Fibroblast of gingiva (primary cell): ENCODE measurements around the gene MAPK8.
"Not testable (repeated sequence)": the region's sequence is repeated elsewhere in the genome, so short reads cannot be mapped to it uniquely, and the experiment has no call there.

ENCODE experiments used
- DNase-seq: peaks from one replicate; pipeline ENCODE4 v3.0.0-alpha.2; 2011; ENCODE audit warnings: low read depth

The MAPK8 gene

DNA sequence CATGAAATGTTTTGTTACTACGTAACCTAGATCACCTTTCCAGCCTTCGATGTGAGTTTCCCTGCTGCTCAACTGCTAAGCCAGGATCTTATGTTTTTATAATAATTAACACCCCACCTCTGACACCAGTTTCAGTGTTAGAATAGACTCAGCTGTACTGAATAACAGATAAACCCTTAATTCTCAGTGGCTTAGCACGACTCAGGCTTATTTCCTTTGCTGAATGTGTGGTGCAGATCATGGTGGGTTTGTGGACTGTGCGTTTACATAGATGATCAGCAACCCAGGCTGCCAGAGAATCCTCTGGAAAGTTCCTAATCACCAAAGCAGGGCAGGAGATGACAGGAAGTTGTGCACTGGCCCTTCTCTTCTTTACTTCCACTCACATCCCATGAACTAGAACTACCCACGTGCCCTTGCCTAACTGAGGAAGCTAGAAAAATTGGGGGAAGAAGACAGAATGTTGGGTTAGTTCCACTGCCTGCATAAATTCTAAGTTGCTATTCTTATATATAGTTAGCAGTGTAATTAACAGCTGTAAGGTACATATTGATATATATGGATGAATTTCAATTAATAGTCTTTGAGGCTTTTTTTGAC is 111.8 kb downstream of the MAPK8 start:
- DNase-seq = no peak

DNA sequence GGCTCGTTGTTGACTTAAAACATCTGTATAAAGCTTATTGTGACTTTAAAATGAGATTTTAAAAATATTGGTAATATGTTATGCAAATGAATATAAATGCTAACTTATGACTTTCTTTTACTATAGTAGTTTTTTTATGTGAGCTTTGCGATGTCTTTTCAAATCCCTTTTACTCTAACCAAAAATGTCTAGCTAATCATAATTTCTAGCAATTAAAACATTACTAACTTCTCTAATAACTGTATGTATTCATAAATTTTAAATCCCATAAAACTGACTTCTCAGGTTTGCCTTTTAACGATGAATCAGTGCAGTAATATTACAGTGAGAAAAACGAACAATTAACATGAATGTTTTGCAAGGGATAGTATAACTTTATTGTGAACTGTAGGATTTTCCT is 113.2 kb downstream of the MAPK8 start:
- DNase-seq = no peak

- not testable (repeated sequence) for DNase-seq
Observed at GRCh38 chr10:48421862-48422261, 115.4 kb downstream of the MAPK8 start.

DNA sequence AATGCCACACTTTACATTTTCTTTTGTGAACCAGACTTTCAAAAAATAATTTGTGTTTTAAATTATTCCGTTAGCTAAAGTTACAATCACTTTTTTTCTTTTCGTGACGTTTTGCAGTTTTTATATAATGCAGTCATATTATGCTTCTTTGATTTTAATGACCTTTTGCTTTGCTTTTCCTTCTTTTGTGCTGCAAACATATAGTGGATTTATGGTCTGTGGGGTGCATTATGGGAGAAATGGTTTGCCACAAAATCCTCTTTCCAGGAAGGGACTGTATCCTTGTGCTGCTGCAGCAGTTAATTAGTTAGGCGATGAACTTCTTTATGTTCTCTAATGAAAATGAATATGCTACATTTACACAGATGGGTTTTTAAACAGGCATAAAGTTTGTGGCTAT is 117.4 kb downstream of the MAPK8 start:
- DNase-seq = no peak

DNA sequence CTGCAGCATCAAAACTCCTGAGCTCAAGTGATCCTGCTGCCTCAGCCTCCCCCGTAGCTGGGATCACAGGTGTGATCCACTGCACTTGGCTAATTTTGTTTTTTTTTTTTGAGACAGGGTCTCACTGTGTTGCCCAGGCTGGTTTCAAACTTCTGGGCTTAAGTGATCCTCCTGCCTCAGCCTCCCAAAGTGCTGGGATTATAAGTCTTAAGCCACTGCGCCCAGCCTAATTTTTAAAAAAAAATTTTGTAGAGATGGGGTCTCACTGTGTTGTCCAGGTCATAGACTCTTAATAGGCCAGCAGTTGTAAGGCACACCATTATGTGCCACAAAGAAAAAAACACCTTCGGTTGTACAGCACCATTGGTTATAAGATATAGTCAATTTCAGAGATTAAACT is 122.4 kb downstream of the MAPK8 start:
- no peak for DNase-seq

GRCh38 chr10:48429309-48429708 is 122.8 kb downstream of the MAPK8 start:
- DNase-seq = no peak

DNA sequence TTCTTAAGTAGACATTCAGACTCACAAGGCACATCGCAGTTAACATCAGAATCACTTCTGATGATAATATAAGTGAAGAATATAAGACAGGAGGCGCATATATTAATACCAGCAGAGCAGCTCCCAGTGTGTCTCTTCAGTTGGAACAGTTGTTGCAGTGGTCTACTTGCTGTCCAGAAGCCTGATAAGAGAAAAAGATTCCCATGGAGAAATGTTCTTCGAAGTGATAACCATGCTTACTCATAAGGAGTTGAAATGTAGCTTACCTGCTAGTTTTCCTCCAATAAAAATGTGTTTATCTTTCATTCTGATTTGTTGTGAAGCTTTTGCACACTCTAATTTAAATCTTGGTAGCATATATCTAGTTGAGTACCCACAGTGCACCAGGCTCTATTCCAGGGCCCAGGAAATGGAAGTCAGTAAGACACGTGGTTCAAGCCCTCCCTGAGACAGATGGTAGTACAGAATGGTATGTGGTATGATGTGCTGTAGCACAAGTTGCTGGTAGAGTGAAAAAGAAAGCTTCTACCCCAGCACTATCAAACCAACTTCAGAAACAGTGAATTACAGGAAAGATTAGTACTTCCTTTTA is 124.0 kb downstream of the MAPK8 start:
- no peak for DNase-seq

- no peak for DNase-seq
Observed at GRCh38 chr10:48431871-48432270, 125.4 kb downstream of the MAPK8 start.

- DNase-seq = no peak
Observed at GRCh38 chr10:48437546-48437945, 131.1 kb downstream of the MAPK8 start.

GRCh38 chr10:48439031-48439430 is 132.6 kb downstream of the MAPK8 start:
- peak; percentile 46 for DNase-seq

GRCh38 chr10:48439581-48440041 is 133.1 kb downstream of the MAPK8 start:
- peak; percentile 17 for DNase-seq

DNA sequence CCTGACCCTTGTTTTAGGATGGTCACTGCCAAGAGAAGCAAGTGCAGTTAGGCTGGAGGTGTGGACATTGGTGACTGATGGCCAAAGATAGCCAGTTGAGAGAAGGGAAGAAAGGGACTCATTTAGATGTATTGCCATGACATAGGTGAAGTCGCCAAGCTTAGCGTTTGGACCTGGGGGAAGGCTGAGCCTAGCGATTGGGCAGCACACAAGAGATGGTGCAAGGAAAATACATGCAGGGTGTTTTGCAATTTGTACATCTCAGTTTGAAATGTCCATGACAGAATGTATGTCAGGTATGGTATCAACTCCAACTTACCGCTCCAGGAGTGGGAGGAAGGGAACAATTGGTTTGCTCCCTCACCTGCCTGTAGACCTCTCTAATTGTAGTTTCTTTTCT is 134.3 kb downstream of the MAPK8 start:
- no peak for DNase-seq

- no peak for DNase-seq
Observed at GRCh38 chr10:48442090-48442808, 135.8 kb downstream of the MAPK8 start.

- no peak for DNase-seq
Observed at GRCh38 chr10:48442809-48443177, 136.3 kb downstream of the MAPK8 start.

- DNase-seq = no peak
Observed at GRCh38 chr10:48444266-48444665, 137.8 kb downstream of the MAPK8 start.

- DNase-seq = no peak
Observed at GRCh38 chr10:48444861-48445841, 138.7 kb downstream of the MAPK8 start.

GRCh38 chr10:48445932-48446331 is 139.5 kb downstream of the MAPK8 start:
- no peak for DNase-seq

- no peak for DNase-seq
Observed at GRCh38 chr10:48446785-48447184, 140.3 kb downstream of the MAPK8 start.

GRCh38 chr10:48447356-48448215 is 141.1 kb downstream of the MAPK8 start:
- no peak for DNase-seq

GRCh38 chr10:48448796-48449195 is 142.3 kb downstream of the MAPK8 start:
- DNase-seq = peak; percentile 30

DNA sequence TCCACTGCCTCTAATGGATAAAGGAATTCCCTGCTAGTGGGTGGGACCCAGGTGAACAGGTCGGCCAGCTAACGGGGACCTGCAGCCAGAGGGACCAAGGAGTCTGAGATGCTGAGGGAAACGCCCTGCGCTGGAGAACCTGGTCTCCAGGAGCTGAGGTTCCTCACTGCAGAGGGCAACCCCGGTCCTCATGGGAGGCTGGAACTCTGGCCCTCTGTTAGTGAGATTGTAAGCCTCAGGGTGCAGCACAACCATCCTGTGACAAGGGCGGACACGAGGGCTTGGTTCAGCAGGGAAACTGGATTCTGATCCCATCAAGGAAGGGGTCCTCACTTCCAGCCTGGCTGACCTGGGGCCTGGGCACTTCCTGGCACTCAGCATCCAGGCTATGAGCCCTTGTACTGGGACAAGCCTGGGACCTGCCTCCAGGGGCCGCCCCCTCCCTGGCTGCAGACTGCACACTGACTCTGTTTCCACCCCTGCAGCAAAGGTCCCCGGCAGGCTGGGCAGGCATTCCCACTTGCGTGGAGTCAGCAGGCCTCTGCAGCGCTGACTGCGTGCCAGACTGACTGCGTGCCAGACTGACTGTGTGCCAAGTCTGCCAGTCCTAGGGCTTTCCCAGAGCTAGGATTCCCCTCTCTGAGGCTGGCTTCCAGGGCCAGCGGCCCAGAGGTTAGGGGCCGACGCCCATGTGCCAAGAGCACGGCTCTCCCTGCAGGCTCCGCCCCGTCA is 143.2 kb downstream of the MAPK8 start:
- DNase-seq = no peak
